Liver (tissue), 9 donors: Measurements from ENCODE around the gene E2F7. TPM values are rescaled to one million over a fixed set of nuclear protein-coding genes. Genes with fewer than 3 reads are reported as not detected.

Experiments
- DNase-seq: peaks from one replicate; pipeline ENCODE4 v3.0.0-alpha.2; 2017; ENCODE audit warnings: low spot score
- H3K27ac ChIP-seq, 2 donors: one replicate each; pipeline ENCODE4 v1.7.0; 2013; ENCODE audit warnings: inconsistent platforms in 2 of 2, low read length in 2 of 2, control low read depth in 1 of 2, low read depth in 1 of 2, mild to moderate bottlenecking in 1 of 2
- H3K27me3 ChIP-seq, 4 donors: one replicate each; pipeline versions ENCODE4 v1.6.1 to v1.7.0; 2013; ENCODE audit warnings: low read length in 3 of 4, inconsistent platforms in 1 of 4, mild to moderate bottlenecking in 1 of 4, moderate library complexity in 1 of 4; ENCODE audit not compliant: control insufficient read depth in 4 of 4, insufficient read depth in 4 of 4
- H3K36me3 ChIP-seq, 4 donors: one replicate each; pipeline versions ENCODE4 v1.6.1 to v1.7.0; 2013; ENCODE audit warnings: low read length in 3 of 4, mild to moderate bottlenecking in 3 of 4, low read depth in 1 of 4, moderate library complexity in 1 of 4; ENCODE audit not compliant: control insufficient read depth in 4 of 4, insufficient read depth in 3 of 4
- H3K4me1 ChIP-seq, 4 donors: one replicate each; pipeline versions ENCODE4 v1.6.1 to v1.7.0; 2013; ENCODE audit warnings: low read length in 3 of 4, mild to moderate bottlenecking in 3 of 4, moderate library complexity in 1 of 4; ENCODE audit not compliant: control insufficient read depth in 4 of 4, insufficient read depth in 4 of 4
- H3K4me3 ChIP-seq, 3 donors: one replicate each; pipeline versions ENCODE4 v1.6.1 to v1.7.0; 2013; ENCODE audit warnings: low read length in 3 of 3, control low read depth in 1 of 3, low read depth in 1 of 3, mild to moderate bottlenecking in 1 of 3
- H3K9ac ChIP-seq, 2 donors: one replicate each; pipeline ENCODE4 v1.7.0; 2013; ENCODE audit warnings: low read length in 2 of 2, mild to moderate bottlenecking in 2 of 2, moderate library complexity in 2 of 2, control low read depth in 1 of 2, low read depth in 1 of 2
- H3K9me3 ChIP-seq, 4 donors: one replicate each; pipeline versions ENCODE4 v1.6.1 to v1.7.0; 2013; ENCODE audit warnings: low read length in 3 of 4; ENCODE audit not compliant: control insufficient read depth in 4 of 4
- CTCF ChIP-seq: fragments of 150-350 bp; IDR thresholded peaks from 2 replicates; pipeline ENCODE4 v1.5.1; 2017; ENCODE audit warnings: improper control_type of control experiment, low read depth, low read length; ENCODE audit not compliant: missing input control
- EGR1 ChIP-seq, 2 donors: IDR thresholded peaks; 2 replicates each; pipeline ENCODE4 v1.6.1; 2016 to 2018; ENCODE audit warnings: antibody characterized with exemption in 2 of 2, low read depth in 2 of 2
- FOXA1 ChIP-seq: IDR thresholded peaks from 2 replicates; pipeline ENCODE4 v1.6.1; 2016; ENCODE audit warnings: antibody characterized with exemption
- FOXA2 ChIP-seq: IDR thresholded peaks from 2 replicates; pipeline ENCODE4 v1.6.1; 2016; ENCODE audit warnings: antibody characterized with exemption
- GABPA ChIP-seq, 2 donors: IDR thresholded peaks in 1 of 2; conservative IDR thresholded peaks in 1 of 2; 2 replicates each; pipeline ENCODE4 v1.6.1; 2016; ENCODE audit warnings: antibody characterized with exemption in 2 of 2, mild to moderate bottlenecking in 1 of 2, moderate library complexity in 1 of 2
- HNF4A ChIP-seq, 2 donors: conservative IDR thresholded peaks; 2 replicates each; pipeline ENCODE4 v1.6.1; 2016; ENCODE audit warnings: antibody characterized with exemption in 2 of 2, mild to moderate bottlenecking in 2 of 2
- HNF4G ChIP-seq: IDR thresholded peaks from 2 replicates; pipeline ENCODE4 v1.6.1; 2016; ENCODE audit warnings: antibody characterized with exemption
- JUND ChIP-seq, 2 donors: IDR thresholded peaks; 2 replicates each; pipeline ENCODE4 v1.6.1; 2016; ENCODE audit warnings: antibody characterized with exemption in 2 of 2
- MAX ChIP-seq: IDR thresholded peaks from 2 replicates; pipeline ENCODE4 v1.6.1; 2016; ENCODE audit warnings: antibody characterized with exemption
- NR2F2 ChIP-seq: IDR thresholded peaks from 2 replicates; pipeline ENCODE4 v1.6.1; 2016; ENCODE audit warnings: antibody characterized with exemption
- RAD21 ChIP-seq, 2 donors: IDR thresholded peaks; 2 replicates each; pipeline ENCODE4 v1.6.1; 2016; ENCODE audit warnings: antibody characterized with exemption in 2 of 2, mild to moderate bottlenecking in 2 of 2
- RXRA ChIP-seq, 2 donors: IDR thresholded peaks; 2 replicates each; pipeline ENCODE4 v1.6.1; 2017 to 2018; ENCODE audit warnings: antibody characterized with exemption in 2 of 2, mild to moderate bottlenecking in 1 of 2
- SP1 ChIP-seq: IDR thresholded peaks from 2 replicates; pipeline ENCODE4 v1.6.1; 2018; ENCODE audit warnings: antibody characterized with exemption, mild to moderate bottlenecking
- TAF1 ChIP-seq: conservative IDR thresholded peaks from 2 replicates; pipeline ENCODE4 v1.6.1; 2016; ENCODE audit warnings: antibody characterized with exemption, mild to moderate bottlenecking
- YY1 ChIP-seq: IDR thresholded peaks from 2 replicates; pipeline ENCODE4 v1.6.1; 2016; ENCODE audit warnings: antibody characterized with exemption, mild to moderate bottlenecking
- ZBTB33 ChIP-seq: IDR thresholded peaks from 2 replicates; pipeline ENCODE4 v1.6.1; 2016; ENCODE audit warnings: antibody characterized with exemption
- WGBS: extraction: QIAGEN DNeasy Blood & Tissue Kit; methylation state at CpG from one replicate; pipeline ENCODE4 v1.1.7; 2013; 5-methylcytosine and 5-hydroxymethylcytosine counted together
- polyA plus RNA-seq, 2 donors: library from polyadenylated mRNA; stranded (reverse) in 1 of 2; unstranded in 1 of 2; fragments of 200-250 nt in 1 of 2; fragments of >200 nt in 1 of 2; fragmentation: Nextera tagmentation in 1 of 2; extraction: Ambion mirVana in 1 of 2; gene quantifications; one replicate each; pipeline versions ENCODE4 v1.2.1 to v1.2.3, GENCODE V29; 2013 to 2015
- total RNA-seq, 2 donors: library from RNA; depleted of rRNA; stranded (reverse); fragments of >200 nt; gene quantifications; one replicate each; pipeline ENCODE4 v1.2.3, GENCODE V29; 2014
- TF ChIP-seq, protein P1 (sequence below): IDR thresholded peaks from 2 replicates; pipeline ENCODE4 v1.6.1; 2016; ENCODE audit warnings: antibody characterized with exemption
- TF ChIP-seq, protein P2 (sequence below): IDR thresholded peaks from 2 replicates; pipeline ENCODE4 v1.6.1; 2016; ENCODE audit warnings: antibody characterized with exemption, mild to moderate bottlenecking
- donor health status: healthy.
- donor health status: healthy.
- donor health status: healthy.
- donor health status: healthy.
- donor health status: healthy.

The E2F7 gene
- 1 to 10 TPM in 1 of 2 donors, not detected in 1; 5.8 TPM for total RNA-seq
- under 1 TPM; 0.13 to 0.17 TPM for polyA plus RNA-seq

- under 1% methylated on average over 87 of the region's 87 CpGs for WGBS
These were observed at the start of gene E2F7 for GRCh38 chr12:77065361-77066204. E2F7 (minus strand) TSS chr12:77065569; CDS start chr12:77064635, 934 bp downstream.

More at GRCh38 chr12:77065361-77066204, at the start of gene E2F7:
- H3K27me3 ChIP-seq: peaks cover 0 to 9% (median 1%) of the 10 kb centered on the region in 4 donors
- no peak within 1 kb of the TSS for H3K9ac ChIP-seq
- TF ChIP-seq GABPA (IDR thresholded peaks at IDR 0.05 in 1 of 2, conservative IDR thresholded peaks at IDR 0.05 in 1 of 2) (no peak), SP1 (no peak), FOXA2 (no peak), JUND (IDR thresholded peaks at IDR 0.05) (no peak), MAX (no peak), ZBTB33 (no peak), HNF4G (no peak), HNF4A (conservative IDR thresholded peaks at IDR 0.05) (no peak), RAD21 (IDR thresholded peaks at IDR 0.05) (no peak), NR2F2 (no peak), FOXA1 (no peak), TAF1 (no peak), CTCF (no peak), EGR1 (IDR thresholded peaks at IDR 0.05; ENCODE audit: low read depth in 2 of 2) (no peak), RXRA (IDR thresholded peaks at IDR 0.05) (no peak), YY1 (no peak)
- TF ChIP-seq, protein P1, sequence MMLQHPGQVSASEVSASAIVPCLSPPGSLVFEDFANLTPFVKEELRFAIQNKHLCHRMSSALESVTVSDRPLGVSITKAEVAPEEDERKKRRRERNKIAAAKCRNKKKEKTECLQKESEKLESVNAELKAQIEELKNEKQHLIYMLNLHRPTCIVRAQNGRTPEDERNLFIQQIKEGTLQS: no peak
- TF ChIP-seq, protein P2, sequence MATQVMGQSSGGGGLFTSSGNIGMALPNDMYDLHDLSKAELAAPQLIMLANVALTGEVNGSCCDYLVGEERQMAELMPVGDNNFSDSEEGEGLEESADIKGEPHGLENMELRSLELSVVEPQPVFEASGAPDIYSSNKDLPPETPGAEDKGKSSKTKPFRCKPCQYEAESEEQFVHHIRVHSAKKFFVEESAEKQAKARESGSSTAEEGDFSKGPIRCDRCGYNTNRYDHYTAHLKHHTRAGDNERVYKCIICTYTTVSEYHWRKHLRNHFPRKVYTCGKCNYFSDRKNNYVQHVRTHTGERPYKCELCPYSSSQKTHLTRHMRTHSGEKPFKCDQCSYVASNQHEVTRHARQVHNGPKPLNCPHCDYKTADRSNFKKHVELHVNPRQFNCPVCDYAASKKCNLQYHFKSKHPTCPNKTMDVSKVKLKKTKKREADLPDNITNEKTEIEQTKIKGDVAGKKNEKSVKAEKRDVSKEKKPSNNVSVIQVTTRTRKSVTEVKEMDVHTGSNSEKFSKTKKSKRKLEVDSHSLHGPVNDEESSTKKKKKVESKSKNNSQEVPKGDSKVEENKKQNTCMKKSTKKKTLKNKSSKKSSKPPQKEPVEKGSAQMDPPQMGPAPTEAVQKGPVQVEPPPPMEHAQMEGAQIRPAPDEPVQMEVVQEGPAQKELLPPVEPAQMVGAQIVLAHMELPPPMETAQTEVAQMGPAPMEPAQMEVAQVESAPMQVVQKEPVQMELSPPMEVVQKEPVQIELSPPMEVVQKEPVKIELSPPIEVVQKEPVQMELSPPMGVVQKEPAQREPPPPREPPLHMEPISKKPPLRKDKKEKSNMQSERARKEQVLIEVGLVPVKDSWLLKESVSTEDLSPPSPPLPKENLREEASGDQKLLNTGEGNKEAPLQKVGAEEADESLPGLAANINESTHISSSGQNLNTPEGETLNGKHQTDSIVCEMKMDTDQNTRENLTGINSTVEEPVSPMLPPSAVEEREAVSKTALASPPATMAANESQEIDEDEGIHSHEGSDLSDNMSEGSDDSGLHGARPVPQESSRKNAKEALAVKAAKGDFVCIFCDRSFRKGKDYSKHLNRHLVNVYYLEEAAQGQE: no peak
- no peaks in the 10 kb centered on the region for H3K36me3 ChIP-seq
- DNase-seq: peak; percentile 91
- peak within 1 kb of the TSS; percentile 59 to 81 (median 78) for H3K4me3 ChIP-seq
- H3K27ac ChIP-seq: no peak within 1 kb of the TSS
- H3K9me3 ChIP-seq: no peaks in the 10 kb centered on the region
- H3K4me1 ChIP-seq: peaks cover 4 to 14% (median 9%) of the 10 kb centered on the region in 4 donors
